Right renal pelvis (tissue), 4 donors: ENCODE data around the gene DDAH2. TPM values are rescaled to one million over a fixed set of nuclear protein-coding genes. Genes with fewer than 3 reads are reported as not detected.

Experiments used
- DNase-seq, 4 donors: peaks; one replicate each; pipeline ENCODE4 v3.0.0-alpha.2; 2013; ENCODE audit warnings: low read depth in 4 of 4, low spot score in 3 of 4, missing footprints in 1 of 4
- polyA plus RNA-seq, 4 donors: library from polyadenylated mRNA; unstranded; fragments of 120-200 nt; gene quantifications; one replicate each; pipeline ENCODE4 v1.2.1, GENCODE V29; 2013; ENCODE audit not compliant: insufficient read length in 4 of 4

Gene DDAH2
- polyA plus RNA-seq, 4 donors: 148 to 230 (median 168) TPM

GRCh38 chr6:31734247-31734820 is 5.2 kb upstream of the DDAH2 start:
- no peak for DNase-seq

DNA sequence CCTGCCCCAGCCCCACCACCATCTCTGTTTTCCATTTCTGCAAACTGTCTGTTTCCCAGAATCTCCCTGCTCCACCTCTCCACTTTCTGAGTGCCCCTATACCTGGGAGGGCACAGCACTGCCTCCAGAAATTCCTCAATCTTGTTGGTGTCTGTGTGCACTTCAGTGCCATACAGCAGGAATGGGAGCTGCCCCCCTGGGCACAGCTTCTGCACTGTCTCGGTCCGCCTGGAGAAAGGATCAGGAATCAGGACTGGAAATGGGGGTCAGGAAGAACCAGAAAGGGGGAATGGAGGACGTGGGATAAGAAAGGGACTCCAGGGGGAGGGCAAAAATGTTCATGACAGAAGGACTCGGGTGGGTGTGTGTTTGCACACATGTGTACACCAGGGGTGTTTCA is 4.6 kb upstream of the DDAH2 start:
- no peak for DNase-seq

GRCh38 chr6:31732029-31732428 is 2.9 kb upstream of the DDAH2 start:
- DNase-seq: no peak

DNA sequence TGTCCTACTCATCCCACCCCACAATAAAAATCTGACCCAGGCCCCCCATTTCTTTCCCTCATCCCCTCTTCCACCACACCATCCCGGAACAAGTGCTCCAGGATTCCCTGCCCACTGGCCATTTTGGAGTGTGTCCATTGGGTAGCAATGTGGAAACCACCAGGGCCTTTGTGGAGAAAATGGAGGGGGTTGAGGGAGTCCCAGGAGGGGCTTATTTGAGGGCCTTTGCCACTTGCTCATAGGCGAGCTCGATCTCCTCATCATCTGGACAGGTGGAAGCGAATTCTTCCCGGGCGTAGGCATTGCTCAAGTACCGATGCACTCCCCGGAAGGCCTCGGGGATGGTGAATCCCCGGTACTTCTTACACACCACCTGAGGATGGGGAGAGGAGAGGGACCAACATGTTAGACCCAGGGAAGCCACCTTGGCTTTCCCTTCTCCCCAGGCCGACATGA is 1.6 kb upstream of the DDAH2 start:
- DNase-seq: no peak

DNA sequence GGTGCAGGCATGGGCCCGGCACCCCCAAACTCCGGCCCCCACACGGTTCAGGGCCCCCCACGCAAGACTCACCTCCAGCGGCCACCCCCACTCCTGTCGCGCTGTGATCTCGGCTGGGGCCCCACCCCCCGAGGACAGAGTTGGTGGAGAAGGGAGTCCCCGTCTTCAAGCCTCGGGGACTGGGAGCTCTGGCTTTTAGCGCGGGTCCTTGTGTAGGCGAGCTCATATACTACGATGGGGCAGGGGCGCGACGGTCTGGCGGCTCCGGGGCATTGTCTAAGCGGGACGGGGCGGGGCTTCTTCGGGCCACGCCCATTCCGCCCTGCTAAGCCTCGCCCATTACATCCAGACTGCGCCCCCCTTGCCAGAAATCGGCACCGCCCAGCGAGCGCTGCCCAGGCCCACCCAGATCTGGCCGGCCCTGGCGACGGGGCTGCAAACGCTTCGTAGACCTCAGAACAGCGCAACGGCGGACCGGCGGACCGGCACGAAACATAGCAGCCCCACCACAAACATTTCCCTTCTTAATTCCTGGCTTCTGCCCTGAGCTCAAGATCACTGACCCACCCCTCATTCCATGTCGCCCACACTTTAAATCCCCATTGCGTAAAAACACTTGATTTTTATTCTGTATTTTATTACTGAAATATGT is 1.0 kb upstream of the DDAH2 start:
- DNase-seq: peak in 3 of 4 donors; percentile 85 to 88 (median 87)

- peak in 3 of 4 donors; percentile 87 to 91 (median 89) for DNase-seq
These were observed 448 bp upstream of the DDAH2 start for GRCh38 chr6:31729515-31729978.

GRCh38 chr6:31727717-31728671 is 1.1 kb downstream of the DDAH2 start:
- DNase-seq: no peak

GRCh38 chr6:31727034-31727716 is 1.9 kb downstream of the DDAH2 start:
- no peak for DNase-seq

- no peak for DNase-seq
These were observed 3.4 kb downstream of the DDAH2 start for GRCh38 chr6:31725502-31726350.

DNA sequence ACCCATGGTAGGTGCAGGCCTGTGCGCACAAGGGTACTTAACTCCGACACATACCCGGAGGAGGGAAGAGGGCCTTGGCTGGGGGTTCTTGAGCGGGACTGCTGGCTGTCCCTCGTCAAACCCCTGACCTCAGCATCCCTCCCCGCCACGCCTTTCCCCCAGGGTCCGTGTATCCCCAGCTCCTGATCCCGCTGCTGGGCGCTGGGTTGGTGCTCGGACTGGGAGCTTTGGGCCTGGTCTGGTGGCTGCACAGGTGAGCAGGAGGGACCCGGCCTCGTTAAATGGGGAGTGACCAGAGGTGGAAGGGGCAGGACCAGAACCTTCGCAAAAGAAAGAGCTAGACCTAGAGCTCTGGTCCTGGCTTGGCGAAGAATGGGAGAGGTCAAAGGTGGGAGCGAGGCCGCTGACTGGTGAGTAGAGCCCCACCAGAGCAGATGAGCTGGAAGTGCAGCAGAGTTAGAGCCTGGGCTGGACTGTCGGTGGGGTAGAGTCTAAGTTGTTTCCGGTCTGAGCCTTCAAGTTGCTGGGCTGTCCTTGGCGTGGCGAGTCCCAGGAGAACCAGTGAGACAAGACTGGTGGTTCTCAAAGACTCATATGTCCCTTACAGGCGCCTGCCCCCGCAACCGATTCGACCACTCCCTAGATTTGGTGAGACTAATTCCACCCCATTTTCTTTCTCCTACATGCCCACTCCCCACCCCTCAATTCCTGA is 5.0 kb downstream of the DDAH2 start:
- DNase-seq: no peak

- DNase-seq: no peak
These were observed 5.7 kb downstream of the DDAH2 start, which contains the start of gene MPIG6B for GRCh38 chr6:31723245-31723979. TSS of gene MPIG6B (plus strand) at chr6:31723373. CDS start at chr6:31723384, 11 bp downstream.

GRCh38 chr6:31722173-31722572 is 6.9 kb downstream of the DDAH2 start:
- no peak for DNase-seq

DNA sequence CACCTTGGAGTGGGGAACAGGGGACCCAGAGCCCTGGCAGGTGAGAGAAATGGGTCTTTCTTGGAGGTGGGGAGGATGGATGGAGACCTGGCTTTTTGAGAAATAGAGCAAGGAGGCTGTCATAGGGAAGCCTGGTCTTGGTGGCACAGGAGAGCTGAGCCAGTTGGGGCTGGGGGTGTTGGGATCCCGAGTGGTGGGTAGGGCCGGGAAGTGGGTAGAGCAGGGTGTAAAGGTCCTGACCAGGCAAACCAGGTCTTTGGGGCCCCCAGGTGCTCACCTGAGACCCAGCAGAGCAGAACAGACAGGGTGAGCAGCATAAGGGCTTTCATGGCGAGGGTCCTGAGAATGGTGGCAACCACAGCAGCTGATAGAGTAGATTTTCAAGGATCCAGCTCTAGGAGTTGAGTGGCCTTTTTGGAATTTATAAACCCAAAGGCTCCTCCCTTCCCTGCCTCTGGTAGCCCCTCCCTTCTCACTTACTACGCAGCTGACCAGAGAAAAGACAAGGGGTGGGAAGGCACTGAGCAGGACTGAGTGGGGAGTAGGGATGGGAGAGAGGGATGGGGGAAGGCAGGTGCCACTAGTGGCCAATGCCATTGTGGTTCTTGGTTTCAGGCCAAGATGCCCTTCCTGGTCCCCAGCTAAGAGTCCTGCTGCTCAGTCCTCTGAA is 7.6 kb downstream of the DDAH2 start, which contains the start of gene LY6G6C:
Gene LY6G6C (minus strand): TSS at position 396 of the 670 bp plus-strand sequence. CDS start 67 bp downstream, at position 329.
- no peak for DNase-seq

DNA sequence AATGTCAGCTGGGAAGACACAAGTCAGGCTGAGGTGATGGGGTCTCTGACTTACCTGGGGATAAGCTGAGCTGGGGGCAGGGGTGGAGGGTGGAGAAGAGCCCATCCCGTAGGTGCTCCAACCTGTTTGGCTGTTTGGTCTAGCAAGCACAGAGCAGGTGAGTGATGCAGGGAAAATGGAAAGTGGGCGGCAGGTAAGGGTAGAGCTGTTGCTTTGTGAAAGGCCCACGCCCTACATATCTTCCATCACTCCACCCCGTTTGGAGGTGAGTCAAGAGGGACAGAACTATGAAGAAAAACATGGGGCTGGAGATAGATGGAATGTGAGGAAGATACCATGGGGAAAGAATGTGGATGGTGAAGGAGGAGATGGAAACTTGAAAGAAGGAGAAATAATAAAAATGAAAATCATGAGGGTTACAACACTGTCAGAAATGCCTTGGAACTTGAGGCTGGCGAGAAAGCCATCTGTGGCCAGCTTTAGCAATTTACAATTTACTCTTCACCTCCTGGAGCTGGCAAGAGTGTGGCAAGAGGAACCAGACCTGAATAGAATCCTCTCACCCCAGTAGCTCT is 8.8 kb downstream of the DDAH2 start:
- no peak for DNase-seq

GRCh38 chr6:31719001-31719400 is 10.1 kb downstream of the DDAH2 start:
- DNase-seq: no peak

DNA sequence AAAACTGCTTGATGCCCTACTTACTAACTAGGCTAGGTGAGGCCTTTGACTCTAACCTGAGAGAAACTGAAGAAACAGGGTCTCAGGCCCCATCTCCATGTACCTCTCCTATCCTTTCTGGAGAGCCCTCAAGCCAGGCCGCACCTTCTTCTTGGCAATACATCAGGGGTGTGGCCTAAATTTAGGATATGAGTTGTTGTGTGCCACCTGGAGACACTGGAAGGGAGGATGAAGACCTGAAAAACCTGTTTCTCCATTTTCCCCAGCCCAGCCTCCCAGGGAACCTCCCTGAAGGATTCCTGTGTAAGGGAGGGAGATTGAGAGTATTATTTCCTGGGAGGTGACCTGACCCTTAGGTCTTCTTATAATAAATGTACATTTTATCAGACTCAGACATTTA is 10.8 kb downstream of the DDAH2 start:
- DNase-seq: no peak

DNA sequence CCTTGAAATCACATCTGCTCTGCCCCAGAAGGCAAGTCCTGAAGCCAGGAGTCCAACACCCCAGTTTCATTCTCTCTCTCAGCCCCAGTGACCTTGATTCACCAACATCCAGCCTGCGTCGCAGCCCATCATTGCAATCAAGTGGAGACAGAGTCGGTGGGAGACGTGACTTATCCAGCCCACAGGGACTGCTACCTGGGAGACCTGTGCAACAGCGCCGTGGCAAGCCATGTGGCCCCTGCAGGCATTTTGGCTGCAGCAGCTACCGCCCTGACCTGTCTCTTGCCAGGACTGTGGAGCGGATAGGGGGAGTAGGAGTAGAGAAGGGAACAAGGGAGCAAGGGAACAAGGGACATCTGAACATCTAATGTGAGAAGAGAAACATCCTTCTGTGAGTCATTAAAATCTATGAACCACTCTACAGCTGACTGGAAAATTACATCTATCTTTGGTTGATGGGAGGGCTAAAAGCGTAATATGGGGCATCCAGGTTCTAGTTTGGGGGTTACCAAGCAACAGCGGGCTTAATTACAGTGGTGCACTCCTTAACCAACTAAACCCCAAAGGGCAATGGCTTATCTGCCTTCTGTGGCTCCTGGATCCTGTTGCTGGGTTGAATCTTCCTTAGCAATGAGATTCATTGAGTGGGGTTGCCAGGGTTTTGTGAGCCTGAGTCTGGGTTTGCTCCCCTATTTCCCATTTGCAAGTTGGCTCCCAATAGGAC is 11.4 kb downstream of the DDAH2 start:
- DNase-seq: no peak
